Stimulated activated CD4-positive, alpha-beta T cell treated with anti-CD3 and anti-CD28 coated beads, Interleukin-15, amount 100 ng/mL, for 48 hours (primary cell): ENCODE measurements around the gene FSTL4.

Experiments used
- DNase-seq, 2 donors: peaks; one replicate each; pipeline ENCODE4 v3.0.0-alpha.2; 2020; ENCODE audit warnings: low read depth in 2 of 2

The FSTL4 gene

GRCh38 chr5:133478199-133478985 lies 133.9 kb downstream of the FSTL4 start:
- no peak for DNase-seq

GRCh38 chr5:133475986-133476385 lies 136.4 kb downstream of the FSTL4 start:
- DNase-seq, result no peak

- DNase-seq, result no peak
Measured at GRCh38 chr5:133474851-133475590, 137.3 kb downstream of the FSTL4 start.

GRCh38 chr5:133473291-133473690 lies 139.1 kb downstream of the FSTL4 start:
- no peak for DNase-seq

- DNase-seq, result no peak
Measured at GRCh38 chr5:133472829-133473228, 139.5 kb downstream of the FSTL4 start.

- no peak for DNase-seq
Measured at GRCh38 chr5:133471699-133472098, 140.6 kb downstream of the FSTL4 start.

- no peak for DNase-seq
Measured at GRCh38 chr5:133470841-133471240, 141.5 kb downstream of the FSTL4 start.

GRCh38 chr5:133469846-133470245 lies 142.5 kb downstream of the FSTL4 start:
- no peak for DNase-seq

GRCh38 chr5:133469252-133469651 lies 143.1 kb downstream of the FSTL4 start:
- no peak for DNase-seq

- no peak for DNase-seq
Measured at GRCh38 chr5:133468596-133468995, 143.7 kb downstream of the FSTL4 start.

GRCh38 chr5:133467826-133468463 lies 144.4 kb downstream of the FSTL4 start:
- no peak for DNase-seq

GRCh38 chr5:133467335-133467779 lies 145.0 kb downstream of the FSTL4 start:
- DNase-seq, result no peak

- no peak for DNase-seq
Measured at GRCh38 chr5:133466556-133467334, 145.6 kb downstream of the FSTL4 start.

GRCh38 chr5:133464013-133464412 lies 148.3 kb downstream of the FSTL4 start:
- DNase-seq, result no peak

GRCh38 chr5:133461796-133462516 lies 150.4 kb downstream of the FSTL4 start:
- DNase-seq, result no peak

GRCh38 chr5:133460172-133460758 lies 152.1 kb downstream of the FSTL4 start:
- DNase-seq, result peak; percentile 6 to 23

GRCh38 chr5:133459474-133460160 lies 152.7 kb downstream of the FSTL4 start:
- no peak for DNase-seq

- no peak for DNase-seq
Measured at GRCh38 chr5:133458435-133458834, 153.9 kb downstream of the FSTL4 start.

- no peak for DNase-seq
Measured at GRCh38 chr5:133457439-133458355, 154.6 kb downstream of the FSTL4 start.
